HEK293 (cell line): ENCODE data around the gene MLLT10.

ENCODE experiments used
- GLIS1 ChIP-seq: fragments of 450-650 bp; formaldehyde crosslinking; IDR thresholded peaks from 2 replicates; pipeline ENCODE4 v1.5.1; 2016; ENCODE audit warnings: missing biosample characterization, missing genetic modification characterization
- HOXD13 ChIP-seq: sonication (generic); formaldehyde crosslinking; IDR thresholded peaks from 2 replicates; pipeline ENCODE4 v1.8.0; 2022; ENCODE audit warnings: missing genetic modification reagents, borderline replicate concordance
- KLF8 ChIP-seq: fragments of 450-650 bp; formaldehyde crosslinking; IDR thresholded peaks from 2 replicates; pipeline ENCODE4 v1.5.1; 2016; ENCODE audit warnings: missing biosample characterization, missing genetic modification characterization
- MEIS1 ChIP-seq: sonication (generic); formaldehyde crosslinking; IDR thresholded peaks from 2 replicates; pipeline ENCODE4 v1.8.1; 2022; ENCODE audit warnings: missing genetic modification reagents, mild to moderate bottlenecking, borderline replicate concordance
- SALL2 ChIP-seq: fragments of 450-650 bp; formaldehyde crosslinking; IDR thresholded peaks from 2 replicates; pipeline ENCODE4 v1.5.0; 2017; ENCODE audit warnings: missing biosample characterization, mild to moderate bottlenecking, missing genetic modification characterization, borderline replicate concordance
- TSHZ1 ChIP-seq: fragments of 450-650 bp; formaldehyde crosslinking; IDR thresholded peaks from 2 replicates; pipeline ENCODE4 v1.5.1; 2016; ENCODE audit warnings: missing biosample characterization, missing genetic modification characterization, borderline replicate concordance
- WT1 ChIP-seq: fragments of 450-650 bp; formaldehyde crosslinking; IDR thresholded peaks from 2 replicates; pipeline ENCODE4 v1.5.1; 2016; ENCODE audit warnings: missing biosample characterization, missing genetic modification characterization
- ZBTB10 ChIP-seq: fragments of 450-650 bp; formaldehyde crosslinking; IDR thresholded peaks from 2 replicates; pipeline ENCODE4 v1.5.1; 2016; ENCODE audit warnings: missing biosample characterization, missing genetic modification characterization
- ZBTB48 ChIP-seq: fragments of 450-650 bp; formaldehyde crosslinking; IDR thresholded peaks from 2 replicates; pipeline ENCODE4 v1.5.1; 2016; ENCODE audit warnings: missing biosample characterization, missing genetic modification characterization
- ZNF132 ChIP-seq: fragments of 450-650 bp; formaldehyde crosslinking; IDR thresholded peaks from 2 replicates; pipeline ENCODE4 v1.5.1; 2017; ENCODE audit warnings: missing biosample characterization, missing genetic modification characterization, borderline replicate concordance
- ZNF138 ChIP-seq: fragments of 450-650 bp; formaldehyde crosslinking; IDR thresholded peaks from 2 replicates; pipeline ENCODE4 v1.5.1; 2016; ENCODE audit warnings: missing biosample characterization, missing genetic modification characterization, borderline replicate concordance
- ZNF146 ChIP-seq: fragments of 450-650 bp; formaldehyde crosslinking; IDR thresholded peaks from 2 replicates; pipeline ENCODE4 v1.5.1; 2016; ENCODE audit warnings: missing biosample characterization, missing genetic modification characterization
- ZNF169 ChIP-seq: fragments of 450-650 bp; formaldehyde crosslinking; IDR thresholded peaks from 2 replicates; pipeline ENCODE4 v1.5.1; 2016; ENCODE audit warnings: missing biosample characterization, missing genetic modification characterization
- ZNF341 ChIP-seq: fragments of 450-650 bp; formaldehyde crosslinking; IDR thresholded peaks from 2 replicates; pipeline ENCODE4; 2016; ENCODE audit warnings: low read depth, missing biosample characterization, missing genetic modification characterization
- ZNF426 ChIP-seq: fragments of 450-650 bp; formaldehyde crosslinking; IDR thresholded peaks from 2 replicates; pipeline ENCODE4 v1.5.1; 2017; ENCODE audit warnings: missing biosample characterization, missing genetic modification characterization, mild to moderate bottlenecking, inconsistent platforms, moderate library complexity
- ZNF501 ChIP-seq: fragments of 450-650 bp; formaldehyde crosslinking; IDR thresholded peaks from 2 replicates; pipeline ENCODE4 v1.5.1; 2016; ENCODE audit warnings: missing biosample characterization, missing genetic modification characterization
- ZNF510 ChIP-seq: fragments of 450-650 bp; formaldehyde crosslinking; IDR thresholded peaks from 2 replicates; pipeline ENCODE4 v1.5.1; 2018; ENCODE audit warnings: mild to moderate bottlenecking, missing genetic modification characterization, missing biosample characterization; ENCODE audit not compliant: insufficient replicate concordance
- ZNF558 ChIP-seq: fragments of 450-650 bp; formaldehyde crosslinking; IDR thresholded peaks from 2 replicates; pipeline ENCODE4 v1.5.1; 2016; ENCODE audit warnings: missing biosample characterization, missing genetic modification characterization
- ZNF645 ChIP-seq: fragments of 450-650 bp; formaldehyde crosslinking; IDR thresholded peaks from 2 replicates; pipeline ENCODE4; 2016; ENCODE audit warnings: missing biosample characterization, missing genetic modification characterization
- ZNF660 ChIP-seq: fragments of 450-650 bp; IDR thresholded peaks from 2 replicates; pipeline ENCODE4 v1.5.1; 2018; ENCODE audit warnings: missing biosample characterization, mild to moderate bottlenecking, missing genetic modification characterization
- ZNF664 ChIP-seq: fragments of 450-650 bp; formaldehyde crosslinking; IDR thresholded peaks from 2 replicates; pipeline ENCODE4 v1.5.1; 2016; ENCODE audit warnings: missing biosample characterization, missing genetic modification characterization
- ZNF670 ChIP-seq: fragments of 450-650 bp; formaldehyde crosslinking; IDR thresholded peaks from 2 replicates; pipeline ENCODE4 v1.5.1; 2016; ENCODE audit warnings: missing biosample characterization, missing genetic modification characterization, low read depth
- ZNF701 ChIP-seq: fragments of 450-650 bp; formaldehyde crosslinking; IDR thresholded peaks from 2 replicates; pipeline ENCODE4 v1.5.1; 2016; ENCODE audit warnings: missing biosample characterization, missing genetic modification characterization
- ZNF768 ChIP-seq: fragments of 450-650 bp; formaldehyde crosslinking; IDR thresholded peaks from 2 replicates; pipeline ENCODE4 v1.5.1; 2018; ENCODE audit warnings: missing biosample characterization, mild to moderate bottlenecking, missing genetic modification characterization
- TF ChIP-seq, protein P1 (sequence below): fragments of 450-650 bp; formaldehyde crosslinking; IDR thresholded peaks from 2 replicates; pipeline ENCODE4 v1.5.1; 2016; ENCODE audit warnings: missing biosample characterization, missing genetic modification characterization
- TF ChIP-seq, protein P2 (sequence below): fragments of 450-650 bp; formaldehyde crosslinking; IDR thresholded peaks from 2 replicates; pipeline ENCODE4 v1.5.1; 2017; ENCODE audit warnings: missing biosample characterization, missing genetic modification characterization

MLLT10 gene

DNA sequence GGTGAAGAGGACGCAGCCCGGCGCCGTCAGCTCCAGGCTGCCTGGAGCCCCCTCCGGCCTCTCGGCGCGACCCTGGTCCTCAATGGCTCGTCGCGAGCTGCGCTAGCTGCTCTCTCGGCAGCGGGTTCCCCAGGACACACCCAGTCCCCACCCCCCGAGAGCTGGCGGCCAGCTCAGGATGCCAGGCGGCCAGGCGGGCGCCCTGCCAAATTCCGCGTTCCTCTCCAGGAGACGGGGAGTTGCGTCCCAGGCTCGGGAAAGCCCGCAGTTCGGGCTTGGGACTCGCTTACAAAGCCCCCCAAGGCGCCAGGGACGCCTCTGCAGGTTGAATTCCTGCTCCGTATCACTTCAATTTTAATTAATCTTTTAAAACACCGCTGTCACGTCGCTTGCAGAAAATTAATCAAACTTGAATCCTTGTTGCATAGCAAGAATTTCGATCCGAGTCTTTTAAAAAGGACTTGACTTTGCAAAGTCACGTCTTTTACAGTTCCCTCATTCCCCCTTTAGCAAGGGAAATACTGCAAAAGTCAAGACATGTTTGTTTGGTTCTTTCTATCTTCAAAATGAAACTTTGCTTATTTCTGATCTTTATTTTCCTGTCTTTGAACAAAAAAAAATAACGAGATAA is 36.7 kb upstream of the MLLT10 start (continued):
- TF ChIP-seq TSHZ1, result no peak
- no peak for TF ChIP-seq ZNF146
- TF ChIP-seq ZNF645 (tag by site-specific recombination), result no peak
- TF ChIP-seq ZNF169, result no peak
- TF ChIP-seq ZNF664, result no peak
- TF ChIP-seq MEIS1, result no peak
- peak; percentile 32 for TF ChIP-seq ZBTB10
- no peak for TF ChIP-seq ZNF132 (tag by site-specific recombination)
- no peak for TF ChIP-seq ZNF701 (tag by site-specific recombination)
- TF ChIP-seq, protein P1, sequence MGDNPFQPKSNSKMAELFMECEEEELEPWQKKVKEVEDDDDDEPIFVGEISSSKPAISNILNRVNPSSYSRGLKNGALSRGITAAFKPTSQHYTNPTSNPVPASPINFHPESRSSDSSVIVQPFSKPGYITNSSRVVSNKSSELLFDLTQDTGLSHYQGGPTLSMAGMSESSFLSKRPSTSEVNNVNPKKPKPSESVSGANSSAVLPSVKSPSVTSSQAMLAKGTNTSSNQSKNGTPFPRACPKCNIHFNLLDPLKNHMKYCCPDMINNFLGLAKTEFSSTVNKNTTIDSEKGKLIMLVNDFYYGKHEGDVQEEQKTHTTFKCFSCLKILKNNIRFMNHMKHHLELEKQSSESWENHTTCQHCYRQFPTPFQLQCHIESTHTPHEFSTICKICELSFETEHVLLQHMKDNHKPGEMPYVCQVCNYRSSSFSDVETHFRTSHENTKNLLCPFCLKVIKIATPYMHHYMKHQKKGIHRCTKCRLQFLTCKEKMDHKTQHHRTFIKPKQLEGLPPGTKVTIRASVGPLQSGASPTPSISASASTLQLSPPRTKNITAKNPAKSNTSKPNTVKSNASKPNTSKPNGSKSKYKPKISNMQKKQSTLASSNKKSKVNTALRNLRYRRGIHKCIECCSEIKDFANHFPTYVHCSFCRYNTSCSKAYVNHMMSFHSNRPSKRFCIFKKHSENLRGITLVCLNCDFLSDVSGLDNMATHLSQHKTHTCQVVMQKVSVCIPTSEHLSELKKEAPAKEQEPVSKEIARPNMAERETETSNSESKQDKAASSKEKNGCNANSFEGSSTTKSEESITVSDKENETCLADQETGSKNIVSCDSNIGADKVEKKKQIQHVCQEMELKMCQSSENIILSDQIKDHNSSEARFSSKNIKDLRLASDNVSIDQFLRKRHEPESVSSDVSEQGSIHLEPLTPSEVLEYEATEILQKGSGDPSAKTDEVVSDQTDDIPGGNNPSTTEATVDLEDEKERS (tag by site-specific recombination), result no peak
- TF ChIP-seq, protein P2, sequence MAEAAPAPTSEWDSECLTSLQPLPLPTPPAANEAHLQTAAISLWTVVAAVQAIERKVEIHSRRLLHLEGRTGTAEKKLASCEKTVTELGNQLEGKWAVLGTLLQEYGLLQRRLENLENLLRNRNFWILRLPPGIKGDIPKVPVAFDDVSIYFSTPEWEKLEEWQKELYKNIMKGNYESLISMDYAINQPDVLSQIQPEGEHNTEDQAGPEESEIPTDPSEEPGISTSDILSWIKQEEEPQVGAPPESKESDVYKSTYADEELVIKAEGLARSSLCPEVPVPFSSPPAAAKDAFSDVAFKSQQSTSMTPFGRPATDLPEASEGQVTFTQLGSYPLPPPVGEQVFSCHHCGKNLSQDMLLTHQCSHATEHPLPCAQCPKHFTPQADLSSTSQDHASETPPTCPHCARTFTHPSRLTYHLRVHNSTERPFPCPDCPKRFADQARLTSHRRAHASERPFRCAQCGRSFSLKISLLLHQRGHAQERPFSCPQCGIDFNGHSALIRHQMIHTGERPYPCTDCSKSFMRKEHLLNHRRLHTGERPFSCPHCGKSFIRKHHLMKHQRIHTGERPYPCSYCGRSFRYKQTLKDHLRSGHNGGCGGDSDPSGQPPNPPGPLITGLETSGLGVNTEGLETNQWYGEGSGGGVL (tag by site-specific recombination), result peak; percentile 71; the same call in 1 of the 2 replicates
- peak; percentile 6 for TF ChIP-seq ZNF510 (tag by site-specific recombination)
- TF ChIP-seq ZNF670 (tag by site-specific recombination), result no peak
- TF ChIP-seq WT1, result 0 out of 2 replicates have a peak, but pooled peaks have one; percentile 11
- TF ChIP-seq ZNF768 (tag by site-specific recombination), result no peak
- no peak for TF ChIP-seq ZNF558
- TF ChIP-seq ZNF138 (tag by site-specific recombination), result no peak
- TF ChIP-seq ZNF501 (tag by site-specific recombination), result no peak
- TF ChIP-seq ZNF341 (tag by site-specific recombination), result peak; percentile 98
- no peak for TF ChIP-seq ZNF426 (tag by site-specific recombination)
- no peak for TF ChIP-seq SALL2 (tag by site-specific recombination)
- TF ChIP-seq ZNF660 (tag by site-specific recombination), result 0 out of 2 replicates have a peak, but pooled peaks have one; percentile 56
- peak; percentile 81 for TF ChIP-seq KLF8 (tag by site-specific recombination)
- peak; percentile 98 for TF ChIP-seq GLIS1 (tag by site-specific recombination)
- TF ChIP-seq ZBTB48, result no peak
- no peak for TF ChIP-seq HOXD13
